Right lung (tissue), 5 donors: Measurements from ENCODE around the gene ZNF618. TPM values are rescaled to one million over a fixed set of nuclear protein-coding genes. Genes with fewer than 3 reads are reported as not detected.
A peak's percentile ranks its signal among the peaks of the same experiment; 100 is the strongest.

Experiments used
- DNase-seq, 2 donors: peaks; one replicate each; pipeline ENCODE4 v3.0.0-alpha.2; 2013
- polyA plus RNA-seq, 5 donors: library from polyadenylated mRNA; unstranded; fragments of 120-200 nt; gene quantifications; one replicate each; pipeline versions ENCODE4 v1.2.1 to v1.2.3, GENCODE V29; 2013; ENCODE audit warnings: inconsistent platforms in 1 of 5, low replicate concordance in 1 of 5; ENCODE audit not compliant: insufficient read length in 5 of 5, insufficient read depth in 1 of 5

ZNF618 gene
- polyA plus RNA-seq, 5 donors = 29.0 to 34.5 (median 29.7) TPM

DNA sequence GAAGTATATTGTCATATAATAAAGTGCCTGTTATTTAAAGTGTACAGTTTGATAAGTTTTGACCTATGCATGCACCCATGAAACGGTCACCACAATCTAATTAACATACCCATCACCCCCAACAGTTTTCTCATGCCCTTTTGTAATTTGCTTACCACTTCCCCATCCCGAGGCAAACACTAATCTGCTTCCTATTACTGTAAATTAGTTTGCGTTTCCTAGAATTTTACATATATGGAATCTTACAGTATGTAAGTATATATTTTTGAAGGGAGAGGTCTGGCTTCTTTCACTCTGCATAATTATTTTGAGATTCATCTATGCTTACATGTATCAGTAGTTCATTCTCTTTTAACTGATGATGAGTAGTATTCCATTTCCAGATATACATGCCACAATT is 145.5 kb downstream of the ZNF618 start:
- DNase-seq = no peak

DNA sequence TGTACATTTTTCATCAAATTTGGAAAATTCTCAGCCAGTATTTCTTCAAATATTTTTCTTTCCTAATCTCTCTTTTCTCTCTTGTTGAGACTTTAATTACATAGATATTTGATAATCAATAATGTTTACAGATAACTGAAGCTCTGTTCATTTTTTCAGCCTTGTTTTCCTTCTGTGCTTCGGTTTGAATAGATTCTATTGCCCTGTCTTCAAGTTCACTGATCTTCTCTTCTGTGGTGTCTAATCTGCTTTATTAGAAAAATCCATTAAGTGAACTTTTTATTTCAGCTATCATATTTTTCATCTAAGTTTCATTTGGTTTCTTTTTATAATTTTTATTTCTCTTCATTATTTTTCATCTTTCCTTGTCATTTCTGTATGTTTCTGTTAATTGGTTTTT is 147.9 kb downstream of the ZNF618 start:
- DNase-seq = no peak

DNA sequence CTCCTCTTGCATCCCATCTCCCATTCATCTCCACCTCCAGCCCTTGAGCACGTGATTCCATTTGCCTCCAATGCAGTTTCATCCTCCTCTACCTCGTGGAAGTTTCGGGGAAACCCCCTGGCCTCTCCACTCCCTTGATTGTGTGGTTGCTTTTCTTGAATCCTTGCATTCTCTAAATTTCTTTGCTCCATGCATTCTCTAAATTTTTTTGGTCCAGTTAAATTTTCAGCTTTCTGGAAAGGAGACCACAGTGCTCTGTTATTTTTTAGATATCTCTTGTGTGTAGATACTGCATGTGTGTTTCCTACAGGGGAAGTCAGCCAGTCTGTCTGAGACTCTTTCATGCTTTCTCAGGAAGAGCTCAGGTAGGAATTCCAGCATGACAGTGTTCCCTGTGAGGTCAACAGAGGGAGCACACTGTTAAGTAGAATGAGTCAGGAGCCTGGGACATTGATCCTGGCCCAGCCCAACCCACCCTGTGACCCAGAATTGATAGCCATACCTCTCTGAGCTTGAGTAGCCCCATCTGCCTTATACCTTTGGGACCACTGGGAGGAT is 149.2 kb downstream of the ZNF618 start:
- DNase-seq = no peak

DNA sequence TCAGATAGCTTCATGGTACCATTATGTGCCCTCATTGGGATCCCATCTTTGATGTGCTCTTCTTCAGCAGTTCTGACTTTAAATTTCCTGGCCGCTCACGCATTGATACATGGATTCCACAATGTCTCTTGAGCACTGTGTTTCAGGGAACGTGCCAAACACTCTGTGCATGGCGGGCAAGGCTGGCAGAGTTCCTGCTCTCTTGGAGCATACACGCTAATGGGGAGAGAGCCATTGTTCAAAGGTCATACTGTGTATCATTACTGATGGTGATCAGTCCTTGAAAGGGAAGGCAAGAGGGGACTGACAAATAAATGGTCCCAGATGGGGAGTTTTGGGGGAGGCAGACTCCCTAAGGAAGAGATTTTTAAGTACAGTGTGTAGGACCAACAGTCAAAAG is 149.7 kb downstream of the ZNF618 start:
- DNase-seq = no peak

DNA sequence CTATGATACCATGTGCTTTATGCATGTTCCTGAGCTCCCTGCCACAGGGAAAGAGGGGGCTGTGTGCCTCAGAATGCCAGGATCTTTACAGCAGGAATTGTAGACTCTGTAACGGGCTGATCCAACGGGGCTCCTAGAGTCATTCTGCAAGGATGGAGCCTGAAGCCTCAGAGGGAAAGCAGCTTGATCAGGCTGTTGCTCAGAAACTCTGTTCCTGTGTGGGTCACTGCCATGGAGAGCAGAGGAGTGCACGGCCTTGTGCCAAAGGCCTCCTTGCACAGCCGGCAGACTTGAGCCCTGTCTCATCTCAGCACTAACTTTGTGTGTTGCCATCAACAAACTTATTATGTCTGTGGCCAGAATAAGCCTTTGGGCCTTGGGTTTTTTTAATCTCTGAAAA is 150.2 kb downstream of the ZNF618 start:
- DNase-seq = no peak

DNA sequence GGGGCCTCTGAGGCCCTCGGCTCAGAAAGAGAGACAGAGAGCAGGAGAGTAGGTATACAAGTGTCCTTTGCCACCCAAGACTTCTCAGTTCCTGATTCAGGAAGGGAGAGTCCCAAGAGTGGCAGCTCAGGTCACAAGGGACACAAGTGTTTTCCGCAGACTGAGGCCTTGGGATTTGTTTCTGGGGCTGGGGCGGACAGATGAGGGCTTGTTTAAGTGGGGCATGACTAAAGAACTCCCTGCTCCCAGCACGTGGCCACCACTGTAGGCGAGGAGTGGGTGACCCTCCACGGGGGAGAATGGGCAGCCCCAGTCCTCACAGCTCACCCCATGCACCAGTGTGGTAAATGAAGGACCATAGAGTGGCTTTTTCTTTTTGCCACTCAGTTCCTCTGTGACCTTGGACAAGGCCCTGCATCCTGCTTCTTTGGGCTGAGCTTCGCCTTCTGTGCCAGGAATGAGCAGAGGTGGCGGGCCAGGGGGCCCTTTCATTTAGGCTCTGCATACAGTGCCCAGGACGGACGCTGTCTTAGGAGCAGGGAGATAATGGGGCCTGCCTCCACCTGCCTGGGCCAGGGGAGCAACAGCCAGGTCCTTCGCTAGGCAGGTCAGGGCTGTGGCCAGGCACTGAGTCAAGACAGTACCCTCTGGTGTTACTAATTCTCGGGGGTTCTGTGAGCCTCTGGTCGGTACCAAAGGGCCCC is 151.2 kb downstream of the ZNF618 start:
- DNase-seq = no peak

DNA sequence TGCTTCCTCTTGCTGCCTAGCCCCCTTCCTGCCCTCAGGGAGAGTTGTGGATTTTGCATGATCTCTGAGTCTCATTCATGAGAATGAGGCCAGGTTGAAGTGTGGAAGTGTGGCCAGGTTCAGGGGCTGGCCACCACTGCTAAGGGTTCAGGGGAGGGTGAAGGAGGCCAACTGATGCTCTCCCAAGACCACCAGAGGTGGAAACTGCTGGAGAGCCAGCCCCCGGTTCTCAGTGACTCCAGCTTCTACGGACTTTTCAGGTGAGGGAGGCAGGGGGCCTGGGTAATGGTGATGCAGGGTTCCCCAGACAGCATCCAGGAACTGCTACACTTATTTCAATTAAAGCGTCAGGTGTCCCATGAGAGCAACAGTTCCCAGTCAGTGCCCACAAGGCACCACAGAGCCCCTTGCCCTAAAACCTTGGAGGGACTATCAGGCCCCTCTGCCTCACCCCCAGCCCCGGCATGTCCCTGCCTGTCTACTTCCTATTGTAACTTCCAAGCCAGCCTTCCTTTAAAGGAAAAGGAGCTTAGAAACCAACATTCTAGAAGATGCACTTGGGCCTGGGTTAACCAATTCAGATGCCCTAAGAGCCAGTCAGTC is 151.9 kb downstream of the ZNF618 start:
- DNase-seq = no peak

DNA sequence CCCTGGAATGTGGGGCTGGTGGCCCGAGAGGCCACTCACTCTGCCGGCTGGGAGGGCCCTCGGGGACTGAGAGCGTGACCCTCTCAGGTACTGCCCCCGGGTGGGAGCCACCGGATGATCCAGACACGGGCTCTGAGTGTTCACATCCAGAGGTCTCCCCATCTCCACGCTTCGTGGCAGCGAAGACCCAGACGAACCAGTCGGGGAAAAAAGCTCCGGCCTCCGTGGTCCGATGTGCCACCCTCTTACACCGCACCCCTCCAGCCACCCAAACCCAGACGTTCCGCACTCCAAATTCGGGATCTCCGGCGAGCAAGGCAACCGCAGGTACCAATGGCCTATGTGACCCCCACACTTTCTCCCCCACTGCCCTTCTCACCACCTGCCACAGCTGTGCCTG is 152.5 kb downstream of the ZNF618 start:
- DNase-seq = no peak

DNA sequence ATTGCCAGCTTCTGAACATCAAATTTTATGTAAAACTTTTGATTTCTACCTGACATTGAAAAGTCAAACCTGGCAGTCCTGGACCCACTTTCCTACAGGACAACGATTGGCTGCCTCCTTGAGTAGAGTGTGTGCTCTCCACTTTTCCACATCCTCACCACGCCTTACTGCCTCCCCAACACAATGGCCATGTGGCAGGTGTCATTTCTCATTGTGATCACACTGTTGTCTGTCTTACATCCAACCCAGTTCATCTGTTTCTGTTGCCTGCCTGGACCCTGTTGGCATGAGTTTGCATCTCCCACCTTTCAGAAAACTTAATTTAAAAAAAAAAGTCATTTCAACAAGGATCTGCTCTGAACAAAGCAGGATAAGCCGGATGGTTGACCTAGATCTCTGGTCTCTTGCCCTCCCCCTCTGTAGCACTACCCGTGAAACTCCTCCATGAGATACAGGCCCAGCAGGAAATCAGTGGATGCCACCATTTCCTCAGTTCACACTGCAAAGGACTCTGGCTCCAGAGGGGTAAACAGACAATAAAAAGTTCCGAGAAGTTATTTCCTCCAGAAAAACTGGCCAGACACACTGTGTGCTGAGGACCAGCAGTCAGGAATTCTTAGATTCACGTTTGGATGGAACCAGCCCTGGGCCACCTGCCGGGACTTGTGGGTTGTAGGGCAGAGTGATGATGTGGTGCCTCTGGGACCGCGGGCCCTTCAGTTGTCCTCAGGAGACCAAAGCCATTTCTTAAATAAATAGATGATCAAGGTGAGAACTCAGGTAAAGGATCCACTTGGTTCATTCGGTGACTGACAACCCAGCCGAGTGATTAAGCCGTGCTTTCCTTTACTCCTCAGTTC is 153.4 kb downstream of the ZNF618 start:
- DNase-seq = no peak

DNA sequence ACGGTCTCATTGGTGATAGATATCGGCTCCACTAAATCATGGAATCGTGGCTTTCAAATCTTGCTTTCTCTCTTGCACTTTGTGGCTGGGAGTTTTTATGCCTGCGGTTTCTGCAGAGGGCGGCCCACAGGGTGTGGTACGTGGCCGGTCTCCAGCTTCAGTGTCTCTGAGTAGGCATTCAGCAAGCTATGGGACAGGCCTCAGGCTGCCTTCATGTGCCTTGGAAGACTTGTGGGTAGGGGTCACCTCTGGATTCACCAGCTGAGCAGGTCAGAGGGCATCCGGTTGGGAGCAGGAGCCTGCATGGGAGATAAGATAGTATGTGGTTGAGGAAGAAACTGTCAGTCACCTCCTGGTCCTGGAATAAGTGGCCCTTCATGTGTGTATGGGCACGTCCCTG is 154.3 kb downstream of the ZNF618 start:
- no peak for DNase-seq

DNA sequence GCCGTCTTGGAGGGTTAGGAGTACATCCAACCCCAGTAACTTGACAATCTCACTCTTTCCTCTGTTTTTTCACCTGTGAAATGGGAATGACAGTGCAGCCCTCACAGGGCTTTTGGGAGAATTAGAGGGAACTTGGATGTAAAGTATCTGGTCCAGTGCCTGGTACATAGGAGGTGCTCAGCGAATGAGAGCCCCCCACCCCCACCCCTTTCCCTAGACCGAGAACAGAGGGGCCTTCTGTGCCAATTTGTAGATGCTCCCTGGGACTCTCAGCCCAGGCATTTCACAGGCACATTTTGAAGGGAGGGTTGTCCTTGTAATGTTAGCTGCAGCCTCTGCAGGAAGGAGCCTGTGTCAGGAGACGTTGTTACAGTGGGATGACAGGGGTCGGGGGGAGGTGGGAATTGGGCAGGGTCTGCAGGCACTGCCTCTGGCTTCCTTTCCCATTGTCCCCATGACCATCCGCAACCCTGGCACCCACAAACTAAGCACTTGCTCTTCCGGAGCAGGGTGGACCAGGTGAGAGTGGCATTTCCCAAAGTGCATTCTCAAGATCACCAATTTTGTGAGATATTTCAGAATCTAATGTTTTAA is 155.0 kb downstream of the ZNF618 start:
- no peak for DNase-seq

DNA sequence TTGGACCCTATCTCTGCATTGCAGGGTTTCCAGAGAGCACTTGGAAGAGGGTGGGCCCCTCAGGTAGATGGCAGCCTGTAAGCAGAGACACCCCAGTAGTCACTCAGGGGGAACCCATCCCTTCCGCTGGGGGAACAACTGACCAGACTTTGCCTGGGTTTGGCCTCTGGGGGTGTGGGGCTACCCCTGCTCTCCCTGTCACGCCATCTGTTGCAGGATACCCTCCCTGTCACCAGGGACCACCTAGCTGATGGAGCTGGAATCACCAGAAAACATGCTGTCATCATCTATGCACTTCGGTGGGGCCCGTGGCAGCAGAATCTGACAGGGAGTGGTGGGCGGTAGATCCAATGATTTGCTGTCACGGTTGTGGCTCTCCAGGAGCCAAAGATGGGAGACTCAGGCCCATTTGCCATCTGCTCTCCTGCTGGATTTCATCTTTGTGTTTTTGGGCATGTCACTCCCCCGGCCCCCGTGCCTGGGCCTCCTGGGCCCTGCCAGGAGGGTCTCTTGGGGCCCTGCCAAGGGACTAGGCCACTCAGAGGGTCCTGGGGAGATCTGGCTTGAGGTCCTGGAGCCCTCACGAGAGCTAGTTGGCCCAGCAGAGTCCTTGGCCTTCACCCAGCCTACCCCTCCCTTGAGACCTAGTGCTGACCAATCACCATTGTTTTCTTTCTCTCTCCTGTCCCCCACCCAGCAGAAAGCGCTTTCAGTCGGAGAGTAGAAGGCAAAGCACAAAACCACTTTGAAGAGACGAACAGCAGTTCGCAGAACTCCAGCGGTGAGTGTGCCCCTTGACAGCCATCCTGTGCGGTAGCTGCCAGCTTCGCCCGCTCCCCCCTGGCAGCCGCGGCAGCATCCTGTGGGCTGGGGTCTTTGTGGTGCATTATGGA is 156.1 kb downstream of the ZNF618 start:
- no peak for DNase-seq

DNA sequence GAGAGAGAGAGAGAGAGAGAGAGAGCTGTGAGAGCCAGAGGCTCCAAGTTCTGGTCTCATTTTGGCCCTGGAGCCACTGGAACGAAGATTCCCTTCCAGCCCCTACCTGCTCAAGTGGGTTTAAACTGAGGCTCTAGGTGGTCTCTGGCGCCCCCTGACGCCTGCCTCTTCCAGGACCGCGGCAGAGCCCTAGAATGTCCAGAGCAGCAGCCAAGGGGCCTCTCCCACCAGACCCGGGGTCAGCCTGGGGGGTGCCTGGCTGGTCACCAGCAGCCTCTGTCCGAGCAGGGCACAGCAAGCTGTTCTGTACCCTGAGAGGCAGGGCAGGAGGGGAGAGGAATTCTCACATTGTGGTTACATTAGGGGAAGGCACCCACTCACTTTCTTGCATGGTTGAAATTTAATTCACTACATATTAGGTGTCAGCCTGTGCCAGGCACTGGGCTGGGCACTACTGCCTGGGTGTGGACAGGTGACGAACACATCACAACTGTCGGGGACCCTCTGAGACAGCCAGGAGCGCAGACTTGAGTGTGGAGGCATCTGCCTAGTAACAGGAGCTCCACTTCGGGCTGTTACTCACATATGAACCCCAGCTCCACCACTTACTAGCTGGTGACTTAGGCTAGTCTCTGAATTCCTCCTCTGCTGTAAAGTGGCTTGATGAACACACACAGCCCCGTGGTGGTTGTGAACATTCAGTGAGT is 157.4 kb downstream of the ZNF618 start:
- DNase-seq = peak; percentile 6 to 23

DNA sequence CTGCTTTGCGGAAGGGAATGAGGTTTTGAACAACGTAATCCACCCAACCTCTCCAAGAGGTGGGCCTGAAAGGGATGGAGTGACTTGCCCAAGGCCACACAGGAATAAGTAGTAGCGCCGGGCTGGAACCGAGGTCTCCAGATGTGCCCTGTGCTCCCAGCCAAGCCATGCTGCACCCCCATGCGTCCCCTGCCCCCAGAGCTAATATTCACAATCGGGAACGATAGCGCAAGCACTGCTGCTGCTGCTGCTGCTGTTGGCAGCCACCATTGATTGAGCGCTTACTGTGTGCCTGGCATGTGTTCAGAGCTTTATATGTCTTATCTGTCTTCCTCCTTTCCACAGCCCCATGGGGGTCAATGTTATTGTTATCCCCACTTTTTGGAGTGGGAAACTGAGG is 158.1 kb downstream of the ZNF618 start:
- DNase-seq = no peak

DNA sequence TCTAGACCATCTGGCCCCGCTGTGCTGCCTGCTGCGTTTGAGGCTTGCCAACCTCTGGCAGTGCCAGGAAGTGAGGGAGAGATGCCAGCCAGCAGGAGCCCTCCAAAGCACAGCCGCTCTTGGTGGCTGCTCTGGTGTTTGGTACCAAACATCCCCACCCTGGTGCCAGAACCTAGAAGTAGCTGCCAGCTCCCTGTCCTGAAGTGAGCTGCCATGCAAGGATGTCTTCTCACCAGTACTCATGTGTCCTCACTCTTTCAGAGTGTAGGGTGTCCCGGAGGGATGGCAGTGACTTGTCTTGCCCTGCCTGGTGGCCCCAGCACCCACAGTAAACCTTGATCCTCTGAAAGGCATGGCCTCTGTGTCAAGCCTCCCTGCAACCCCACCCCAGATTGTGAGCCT is 158.6 kb downstream of the ZNF618 start:
- no peak for DNase-seq

DNA sequence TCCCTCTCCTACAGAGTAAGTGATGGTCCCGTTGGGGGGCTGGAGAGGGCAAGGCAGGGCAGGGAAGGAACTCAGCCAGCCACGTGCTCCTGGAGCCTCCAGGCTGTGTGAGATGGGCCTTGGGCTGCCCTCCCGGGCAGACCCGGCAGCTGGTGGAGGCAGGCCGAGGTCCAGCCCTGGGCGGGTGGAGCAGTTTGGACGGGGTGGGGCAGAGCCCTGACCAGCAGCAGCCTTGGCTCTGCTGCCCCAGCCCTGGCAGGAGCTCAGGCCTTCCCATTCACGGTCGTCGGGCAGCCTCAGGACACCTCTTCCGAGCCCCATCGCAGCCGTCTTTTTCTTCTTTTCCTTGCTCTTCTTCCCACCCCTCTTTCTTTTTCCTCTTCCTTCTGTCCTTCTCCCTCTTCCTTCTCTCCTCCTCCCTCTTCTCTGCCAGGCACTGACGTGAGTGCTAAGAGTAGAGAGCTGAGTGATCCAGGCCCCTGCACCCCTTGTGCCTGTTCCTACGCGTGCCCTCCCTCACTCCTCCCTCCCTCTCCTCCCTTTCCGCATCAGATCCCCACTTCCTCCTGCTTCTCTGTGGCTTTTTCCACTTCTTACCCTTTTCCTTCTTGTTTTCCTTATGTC is 159.2 kb downstream of the ZNF618 start:
- no peak for DNase-seq

DNA sequence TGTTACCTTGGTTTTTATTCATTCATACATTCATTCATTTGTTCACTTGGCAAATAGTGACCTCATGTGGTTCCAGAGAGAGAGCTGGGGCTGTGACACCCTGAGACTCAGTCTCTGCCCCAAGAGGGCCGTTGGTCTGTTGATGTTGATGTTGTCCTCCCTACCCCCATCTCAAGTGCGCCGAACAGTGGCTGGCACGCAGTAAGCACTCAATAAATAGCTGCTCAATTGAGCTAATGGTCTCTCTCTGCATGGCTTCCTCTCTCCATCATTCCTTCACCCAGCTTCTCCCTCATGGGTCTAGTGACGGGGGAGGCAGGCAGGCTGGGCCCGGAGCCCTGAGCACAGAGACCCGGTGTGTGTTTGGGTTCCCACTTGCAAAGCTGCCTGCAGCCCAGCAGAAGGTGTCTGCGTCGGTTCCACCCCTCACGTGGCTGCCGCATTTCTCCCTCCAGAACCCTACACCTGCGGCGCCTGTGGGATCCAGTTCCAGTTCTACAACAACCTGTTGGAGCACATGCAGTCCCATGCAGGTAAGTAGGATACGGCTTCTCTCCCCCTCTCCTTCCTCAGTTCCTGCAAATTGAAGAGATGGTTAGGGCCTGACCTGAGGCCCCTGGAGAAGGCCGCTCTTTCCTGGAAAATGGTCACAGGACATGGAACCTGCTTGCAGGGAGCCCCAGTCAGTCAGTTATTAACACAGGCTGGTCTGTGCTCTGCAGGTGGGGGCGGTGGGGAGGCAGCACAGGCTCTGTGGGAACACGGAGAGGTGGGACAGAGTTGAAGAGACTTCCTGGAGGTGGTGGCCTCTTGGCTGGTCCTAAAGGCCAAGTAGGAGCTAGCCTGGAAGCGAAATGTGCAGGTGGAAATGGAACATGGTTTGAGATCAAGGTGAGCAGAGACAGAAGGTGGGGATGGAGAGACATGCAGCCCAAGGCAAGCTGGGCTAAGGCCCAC is 160.0 kb downstream of the ZNF618 start:
- no peak for DNase-seq

DNA sequence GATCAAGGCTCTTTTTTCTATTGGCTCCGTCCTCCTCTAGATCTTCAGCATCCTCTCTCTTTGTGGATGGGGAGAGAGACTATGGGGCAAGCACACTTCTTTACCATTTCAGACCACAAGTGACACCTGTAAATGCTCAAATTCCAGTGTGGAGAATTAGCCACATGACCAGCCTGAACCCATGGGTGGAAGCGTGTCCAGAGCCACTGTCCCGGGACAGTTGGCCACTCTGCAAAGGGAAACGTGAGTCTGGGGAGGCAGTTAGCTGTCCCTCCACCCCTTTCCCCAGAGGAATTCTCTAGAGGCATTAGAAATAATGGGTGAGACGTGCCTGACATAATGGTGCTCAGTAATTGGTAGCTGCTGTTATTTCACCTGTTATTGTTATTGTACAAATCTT is 161.1 kb downstream of the ZNF618 start:
- no peak for DNase-seq
